ENCODE measurements around the gene TPBGL. TPM values are rescaled to one million over a fixed set of nuclear protein-coding genes. Genes with fewer than 3 reads are reported as not detected.

Gene TPBGL, protein sequence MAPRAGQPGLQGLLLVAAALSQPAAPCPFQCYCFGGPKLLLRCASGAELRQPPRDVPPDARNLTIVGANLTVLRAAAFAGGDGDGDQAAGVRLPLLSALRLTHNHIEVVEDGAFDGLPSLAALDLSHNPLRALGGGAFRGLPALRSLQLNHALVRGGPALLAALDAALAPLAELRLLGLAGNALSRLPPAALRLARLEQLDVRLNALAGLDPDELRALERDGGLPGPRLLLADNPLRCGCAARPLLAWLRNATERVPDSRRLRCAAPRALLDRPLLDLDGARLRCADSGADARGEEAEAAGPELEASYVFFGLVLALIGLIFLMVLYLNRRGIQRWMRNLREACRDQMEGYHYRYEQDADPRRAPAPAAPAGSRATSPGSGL
- total RNA-seq, result under 1 TPM in 1 of 4 donors, not detected in 3; 0.09 TPM

DNA sequence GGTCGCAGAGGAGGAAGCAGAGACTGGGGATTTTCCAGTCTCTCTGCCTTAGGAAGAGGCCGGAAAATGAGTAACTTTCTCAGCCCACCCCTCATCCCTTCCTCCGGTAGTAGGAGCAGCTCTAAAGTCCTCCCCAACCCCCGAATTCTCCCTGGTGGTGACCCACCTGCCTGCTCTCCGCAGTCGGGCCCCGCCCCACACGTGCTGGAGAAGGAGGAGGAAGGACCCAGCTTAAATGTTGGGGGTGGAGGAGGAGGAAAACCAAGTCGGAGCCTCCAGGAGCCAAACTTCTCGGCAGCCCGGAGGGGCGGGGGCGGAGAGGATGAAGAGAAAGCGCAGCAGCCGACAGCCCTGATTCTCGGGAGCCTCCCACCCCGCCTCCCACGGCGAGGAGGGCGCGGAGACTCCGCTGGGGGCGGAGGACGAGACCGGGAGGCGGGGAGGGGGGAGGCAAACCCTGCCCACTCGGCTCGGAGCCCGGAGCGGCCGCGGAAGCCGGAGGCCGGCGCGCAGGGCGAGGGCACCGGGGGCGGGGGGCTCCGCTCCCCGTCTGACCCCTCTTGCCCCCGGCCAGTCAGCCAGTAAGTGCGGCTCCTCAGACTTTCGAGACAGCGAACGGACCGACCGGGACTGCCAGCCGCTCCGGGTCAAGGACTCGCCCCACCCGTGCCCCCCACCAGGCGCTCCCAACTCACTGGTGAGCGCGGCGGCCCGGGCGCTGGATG, at the start of gene TPBGL:
Gene TPBGL, plus strand, starts transcription at position 464 of the 725 bp plus-strand sequence. CDS start 276 bp downstream, outside the sequence.
- WGBS, 2 donors, result 11 to 15% methylated on average over 4 to 5 of the region's 58 CpGs
- Histone ChIP-seq H3K9me3 (no peaks in the 10 kb centered on the region), H3K4me3 (peak within 1 kb of the TSS; percentile 25 to 69 (median 46)), H3K36me3 (no peaks in the 10 kb centered on the region), H3K27ac (no peak within 1 kb of the TSS), H3K27me3 (peaks cover 11 to 89% (median 16%) of the 10 kb centered on the region in 4 donors), H3K4me1 (peaks cover 5 to 24% (median 20%) of the 10 kb centered on the region in 3 donors)
- no peak for DNase-seq
- intact Hi-C loops (cut with DNase I), result loop anchor here (10.0 kb wide), 1 partner anchor 316 kb away; no protein-coding TSS in a partner anchor
- no peak for TF ChIP-seq POLR2A (IDR thresholded peaks at IDR 0.05)
- TF ChIP-seq, protein P1, sequence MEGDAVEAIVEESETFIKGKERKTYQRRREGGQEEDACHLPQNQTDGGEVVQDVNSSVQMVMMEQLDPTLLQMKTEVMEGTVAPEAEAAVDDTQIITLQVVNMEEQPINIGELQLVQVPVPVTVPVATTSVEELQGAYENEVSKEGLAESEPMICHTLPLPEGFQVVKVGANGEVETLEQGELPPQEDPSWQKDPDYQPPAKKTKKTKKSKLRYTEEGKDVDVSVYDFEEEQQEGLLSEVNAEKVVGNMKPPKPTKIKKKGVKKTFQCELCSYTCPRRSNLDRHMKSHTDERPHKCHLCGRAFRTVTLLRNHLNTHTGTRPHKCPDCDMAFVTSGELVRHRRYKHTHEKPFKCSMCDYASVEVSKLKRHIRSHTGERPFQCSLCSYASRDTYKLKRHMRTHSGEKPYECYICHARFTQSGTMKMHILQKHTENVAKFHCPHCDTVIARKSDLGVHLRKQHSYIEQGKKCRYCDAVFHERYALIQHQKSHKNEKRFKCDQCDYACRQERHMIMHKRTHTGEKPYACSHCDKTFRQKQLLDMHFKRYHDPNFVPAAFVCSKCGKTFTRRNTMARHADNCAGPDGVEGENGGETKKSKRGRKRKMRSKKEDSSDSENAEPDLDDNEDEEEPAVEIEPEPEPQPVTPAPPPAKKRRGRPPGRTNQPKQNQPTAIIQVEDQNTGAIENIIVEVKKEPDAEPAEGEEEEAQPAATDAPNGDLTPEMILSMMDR (IDR thresholded peaks at IDR 0.05), result no peak

DNA sequence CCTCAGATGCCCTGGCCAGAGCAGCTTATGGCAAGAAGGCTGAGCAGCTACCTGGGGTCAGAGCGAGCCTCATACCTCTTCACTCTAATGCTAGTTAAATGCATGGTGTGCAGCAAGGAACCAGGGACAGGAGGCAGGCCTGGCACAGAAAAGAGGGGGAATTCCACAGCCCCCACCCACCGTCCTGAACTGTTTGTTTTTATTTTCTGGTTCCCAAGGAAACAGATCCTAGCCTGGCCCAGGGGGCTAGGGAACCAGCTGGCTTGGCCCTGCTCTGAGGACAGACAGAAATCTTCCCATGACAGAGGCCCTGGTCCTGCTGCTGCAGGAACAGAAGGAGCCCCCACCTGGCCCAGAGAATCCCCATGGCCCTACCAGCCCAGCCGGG, 49.2 kb upstream of the TPBGL start:
- H3K4me3 ChIP-seq, result no peak overlapping the region
- no peak for DNase-seq
- TF ChIP-seq POLR2A (IDR thresholded peaks at IDR 0.05), result no peak
- TF ChIP-seq, protein P1 (IDR thresholded peaks at IDR 0.05), result no peak
- H3K27ac ChIP-seq, result no peak overlapping the region
- WGBS, 2 donors, result 42 to 58% methylated on average over 2 to 3 of the region's 3 CpGs
- no peaks in the 10 kb centered on the region for H3K27me3 ChIP-seq
- intact Hi-C loops (cut with DNase I), result no loop called here
- H3K4me1 ChIP-seq, result peaks cover 21 to 47% (median 34%) of the 10 kb centered on the region in 3 donors
- H3K36me3 ChIP-seq, result peaks cover 0 to 6% (median 0%) of the 10 kb centered on the region in 3 donors
- H3K9me3 ChIP-seq, result no peaks in the 10 kb centered on the region

GRCh38 chr11:75193271-75193670, 47.3 kb upstream of the TPBGL start:
- TF ChIP-seq, protein P1 (IDR thresholded peaks at IDR 0.05), result no peak
- no peak for TF ChIP-seq POLR2A (IDR thresholded peaks at IDR 0.05)
- no peaks in the 10 kb centered on the region for H3K27me3 ChIP-seq
- H3K36me3 ChIP-seq, result peaks cover 0 to 5% (median 0%) of the 10 kb centered on the region in 3 donors
- peaks cover 24 to 55% (median 34%) of the 10 kb centered on the region in 3 donors for H3K4me1 ChIP-seq
- no peak overlapping the region for H3K27ac ChIP-seq
- no peak overlapping the region for H3K4me3 ChIP-seq
- 93 to 100% methylated on average over 10 of the region's 15 CpGs for WGBS, 2 donors
- H3K9me3 ChIP-seq, result no peaks in the 10 kb centered on the region
- DNase-seq, result no peak
- intact Hi-C loops (cut with DNase I), result no loop called here

GRCh38 chr11:75193711-75194110, 46.9 kb upstream of the TPBGL start:
- WGBS, 2 donors, result 20 to 86% methylated on average over 1 of the region's 2 CpGs
- Histone ChIP-seq H3K4me1 (peaks cover 27 to 59% (median 34%) of the 10 kb centered on the region in 3 donors), H3K9me3 (no peaks in the 10 kb centered on the region), H3K36me3 (peaks cover 0 to 5% (median 0%) of the 10 kb centered on the region in 3 donors), H3K4me3 (no peak overlapping the region), H3K27ac (no peak overlapping the region), H3K27me3 (no peaks in the 10 kb centered on the region)
- no peak for DNase-seq
- TF ChIP-seq, protein P1 (IDR thresholded peaks at IDR 0.05), result no peak
- no peak for TF ChIP-seq POLR2A (IDR thresholded peaks at IDR 0.05)
- intact Hi-C loops (cut with DNase I), result no loop called here

DNA sequence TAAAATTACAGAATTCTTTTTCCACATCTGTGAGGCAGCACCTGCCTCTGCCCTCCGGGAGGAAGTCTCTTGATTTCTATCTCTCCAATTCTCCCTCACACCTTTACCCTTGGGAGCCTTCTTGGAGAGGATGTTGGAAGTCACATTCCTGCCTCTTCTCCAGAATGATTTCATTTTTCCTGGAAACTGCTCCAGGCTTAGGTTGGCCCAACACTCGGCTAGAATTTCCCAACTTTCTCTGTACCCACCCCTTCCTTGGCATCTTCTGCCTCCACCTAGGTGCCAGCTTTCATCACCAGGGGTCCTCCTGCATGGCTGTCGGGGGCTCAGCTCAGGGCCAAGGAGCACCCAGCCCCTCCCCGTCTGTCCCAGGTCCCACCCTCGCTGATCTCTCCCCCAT, 46.4 kb upstream of the TPBGL start:
- Histone ChIP-seq H3K27ac (peak overlapping the region in 1 of 4 donors; percentile 10), H3K9me3 (no peaks in the 10 kb centered on the region), H3K4me3 (no peak overlapping the region), H3K4me1 (peaks cover 27 to 63% (median 34%) of the 10 kb centered on the region in 3 donors), H3K36me3 (peaks cover 0 to 5% (median 0%) of the 10 kb centered on the region in 3 donors), H3K27me3 (no peaks in the 10 kb centered on the region)
- intact Hi-C loops (cut with DNase I), result no loop called here
- DNase-seq, result no peak
- TF ChIP-seq, protein P1 (IDR thresholded peaks at IDR 0.05), result no peak
- TF ChIP-seq POLR2A (IDR thresholded peaks at IDR 0.05), result no peak
- WGBS, 2 donors, result 24 to 31% methylated on average over 5 of the region's 5 CpGs
